NOMO-1 treated with dmso at 0.1 percent for 144 hours (cell line): ENCODE data around the gene CPXM2.

ENCODE experiments used
- DNase-seq: peaks from one replicate; lab custom pipeline; 2025; ENCODE audit not compliant: unreplicated experiment; lab: John Stamatoyannopoulos, UW

The CPXM2 gene

GRCh38 chr10:123778719-123779517 is 112.7 kb downstream of the CPXM2 start:
- no peak for DNase-seq

DNA sequence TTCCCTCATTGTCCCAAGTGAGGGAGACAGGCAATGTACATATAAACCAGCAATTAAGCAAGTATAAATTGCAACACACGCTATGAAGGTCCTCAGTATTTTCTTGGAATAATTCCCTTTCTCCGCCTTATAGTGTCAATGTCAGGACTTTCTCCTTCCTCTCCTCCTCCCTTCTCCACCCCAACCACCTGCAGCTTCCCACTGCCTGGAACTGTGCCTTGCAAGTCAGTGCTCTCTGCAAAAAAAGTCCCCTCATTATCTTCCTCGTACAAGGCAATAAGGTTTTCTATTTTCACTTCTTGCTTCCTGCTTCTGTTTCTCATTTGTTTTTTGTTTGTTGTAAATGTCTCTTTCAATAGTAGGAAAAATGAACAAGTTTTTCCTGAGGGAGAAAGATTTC is 113.7 kb downstream of the CPXM2 start:
- DNase-seq: no peak

- no peak for DNase-seq
Measured at GRCh38 chr10:123774132-123774742, 117.4 kb downstream of the CPXM2 start.

DNA sequence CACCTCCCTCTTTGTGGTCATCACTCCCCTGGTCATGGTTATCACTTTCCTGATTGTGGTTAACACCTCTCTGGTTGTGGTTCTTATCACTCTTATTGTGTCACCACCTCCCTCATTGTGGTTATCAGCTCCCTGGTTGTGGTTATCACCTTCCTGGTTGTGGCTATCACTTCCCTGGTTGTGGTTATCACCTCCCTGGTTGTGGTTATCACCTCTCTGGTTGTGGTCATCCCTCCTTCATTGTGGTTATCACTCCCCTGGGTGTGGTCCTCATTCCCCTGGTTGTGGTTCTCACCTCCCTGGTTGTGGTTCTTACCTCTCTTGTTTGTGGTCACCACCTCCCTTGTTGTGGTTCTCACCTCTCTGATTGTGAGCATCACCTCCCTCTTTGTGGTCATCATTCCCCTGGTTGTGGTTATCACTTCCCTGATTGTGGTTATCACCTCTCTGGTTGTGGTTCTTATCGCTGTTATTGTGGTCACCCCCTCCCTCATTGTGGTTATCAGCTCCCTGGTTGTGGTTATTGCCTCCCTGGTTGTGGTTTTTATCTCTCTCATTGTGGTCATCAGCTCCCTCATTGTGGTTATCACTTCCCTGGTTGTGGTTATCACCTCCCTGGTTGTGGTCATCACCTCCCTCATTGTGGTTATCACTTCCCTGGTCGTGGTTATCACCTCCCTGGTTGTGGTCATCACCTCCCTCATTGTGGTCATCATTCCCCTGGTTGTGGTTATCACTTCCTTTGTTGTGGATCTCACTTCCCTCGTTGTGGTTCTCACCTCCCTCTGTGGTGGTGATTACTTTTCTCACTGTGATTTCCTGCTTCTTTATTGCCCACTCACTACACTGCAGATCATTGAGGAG is 118.7 kb downstream of the CPXM2 start:
- DNase-seq: no peak

- no peak for DNase-seq
Measured at GRCh38 chr10:123771877-123772644, 119.5 kb downstream of the CPXM2 start.

GRCh38 chr10:123769647-123770046 is 122.0 kb downstream of the CPXM2 start:
- DNase-seq: no peak

- DNase-seq: no peak
Measured at GRCh38 chr10:123766761-123767160, 124.8 kb downstream of the CPXM2 start.

DNA sequence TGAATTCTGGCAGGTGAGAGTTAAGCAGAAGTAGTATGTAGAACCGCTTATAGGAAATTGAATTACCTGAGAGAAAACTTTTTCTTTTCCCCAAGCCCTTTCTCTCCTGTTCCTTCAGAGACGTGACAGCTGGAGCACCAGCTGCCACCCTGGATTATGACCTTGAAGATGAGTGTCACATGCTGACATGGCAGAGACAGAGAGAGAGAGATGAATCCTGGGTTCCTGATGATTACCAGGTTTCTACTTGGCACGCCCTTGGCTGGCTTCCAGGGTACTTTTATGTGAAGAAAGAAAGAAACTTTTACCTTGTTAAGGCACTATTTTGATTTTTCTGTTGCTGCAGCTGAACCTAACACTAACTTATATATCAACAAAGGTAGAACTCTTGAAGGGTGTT is 125.6 kb downstream of the CPXM2 start:
- no peak for DNase-seq

DNA sequence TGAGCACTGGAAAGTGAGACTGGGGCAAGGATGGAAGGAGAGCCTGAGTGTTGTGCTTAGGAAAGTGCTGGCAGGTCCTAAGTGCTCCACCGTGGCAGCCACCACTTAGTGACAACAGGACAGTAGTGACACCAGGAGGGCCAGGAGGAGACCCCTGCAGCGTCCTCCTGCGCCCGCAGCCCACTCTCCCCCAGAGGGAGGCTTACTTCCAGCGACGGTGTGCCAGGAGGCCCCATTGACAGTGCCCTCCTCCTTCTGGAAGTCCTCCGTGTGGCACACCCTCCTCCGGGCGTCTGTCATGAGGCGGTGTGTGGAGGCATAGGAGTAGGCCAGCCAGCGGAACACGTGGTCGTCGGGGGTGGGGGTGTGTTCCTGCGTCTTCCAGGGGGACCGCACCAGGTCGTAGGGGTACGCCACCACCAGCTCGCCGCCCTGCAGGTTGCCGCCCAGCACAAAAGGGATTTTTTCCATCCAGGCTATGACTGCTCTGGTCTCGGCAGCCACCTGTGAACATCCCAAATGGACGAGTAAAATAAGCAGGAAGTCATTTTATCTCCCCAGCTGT is 129.9 kb downstream of the CPXM2 start:
- DNase-seq: no peak

DNA sequence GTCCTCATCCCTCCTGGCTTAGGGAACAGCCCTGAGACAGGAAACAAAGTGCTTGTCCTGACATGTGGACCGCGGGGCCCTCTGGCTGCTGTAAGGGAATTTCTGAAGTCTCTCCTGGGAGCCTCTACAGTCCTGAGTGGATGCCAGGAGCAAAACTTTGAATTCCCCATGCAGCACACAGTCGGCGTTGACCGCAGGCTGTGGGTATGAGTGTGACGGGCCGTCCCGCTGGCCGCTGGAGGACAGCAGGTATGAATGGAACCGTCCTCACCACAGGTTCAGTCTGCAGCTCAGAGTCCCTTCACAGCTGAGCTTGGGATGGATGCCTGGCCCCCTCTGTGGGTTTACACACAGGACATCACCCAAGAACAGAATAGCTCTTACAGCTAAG is 130.6 kb downstream of the CPXM2 start:
- DNase-seq: no peak

DNA sequence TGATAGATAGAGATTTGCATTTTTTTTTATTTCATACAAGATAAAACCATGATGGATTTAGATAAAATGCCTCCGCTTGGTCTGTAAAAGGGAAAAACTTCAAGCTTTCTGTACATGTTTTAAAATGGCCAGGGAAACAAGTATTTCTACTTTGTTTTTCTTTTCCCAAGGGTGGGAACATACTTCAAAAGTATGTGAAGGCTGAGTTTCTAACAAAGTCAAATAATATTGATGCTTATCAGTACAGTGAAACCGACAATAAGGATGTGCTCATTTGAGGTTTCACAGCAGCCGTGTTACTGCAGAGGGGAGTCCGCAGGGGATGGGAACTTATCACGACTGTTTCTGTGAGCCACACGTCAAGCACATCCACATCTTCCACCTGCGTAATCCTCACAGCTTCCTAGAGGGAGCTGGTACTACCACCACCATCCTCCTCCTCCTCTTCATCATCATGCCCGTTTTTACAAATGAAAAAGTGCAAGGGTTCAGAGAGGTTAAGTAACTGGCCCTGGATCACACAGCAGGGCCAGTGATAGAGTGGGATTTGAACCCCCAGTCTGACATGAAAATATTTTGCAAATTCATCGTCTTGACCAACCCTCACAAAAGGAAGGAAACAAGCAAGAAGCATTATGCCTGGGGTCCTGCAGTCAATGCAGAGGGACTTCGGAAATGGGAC is 131.1 kb downstream of the CPXM2 start:
- DNase-seq: no peak

DNA sequence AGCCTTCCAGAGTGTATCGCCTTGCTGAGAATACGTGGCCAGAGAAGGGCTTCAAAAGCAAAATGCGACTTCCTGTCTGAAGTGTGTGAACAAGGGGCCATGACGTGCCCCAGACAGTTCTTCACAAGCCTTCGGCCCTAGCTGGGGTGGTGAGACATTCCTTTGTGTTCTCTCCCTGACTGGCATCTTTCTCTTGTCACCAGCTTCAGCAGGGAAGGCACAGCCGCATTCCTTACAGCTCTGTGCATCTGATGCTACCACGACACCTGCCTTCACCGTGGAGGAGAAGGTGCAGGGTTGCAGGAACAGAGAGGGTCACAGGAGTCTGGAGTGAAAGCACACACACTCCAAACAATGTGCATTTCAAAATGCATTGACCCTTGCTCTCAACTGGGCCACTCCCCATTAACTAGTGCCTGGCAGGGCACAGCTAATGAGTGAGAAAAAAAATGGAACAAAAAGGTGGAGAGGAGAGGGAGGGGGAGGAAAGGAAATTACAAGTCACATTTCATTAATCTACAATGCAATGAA is 132.0 kb downstream of the CPXM2 start:
- DNase-seq: no peak

- no peak for DNase-seq
Measured at GRCh38 chr10:123759041-123759440, 132.6 kb downstream of the CPXM2 start.

- DNase-seq: no peak
Measured at GRCh38 chr10:123757853-123758252, 133.8 kb downstream of the CPXM2 start.

DNA sequence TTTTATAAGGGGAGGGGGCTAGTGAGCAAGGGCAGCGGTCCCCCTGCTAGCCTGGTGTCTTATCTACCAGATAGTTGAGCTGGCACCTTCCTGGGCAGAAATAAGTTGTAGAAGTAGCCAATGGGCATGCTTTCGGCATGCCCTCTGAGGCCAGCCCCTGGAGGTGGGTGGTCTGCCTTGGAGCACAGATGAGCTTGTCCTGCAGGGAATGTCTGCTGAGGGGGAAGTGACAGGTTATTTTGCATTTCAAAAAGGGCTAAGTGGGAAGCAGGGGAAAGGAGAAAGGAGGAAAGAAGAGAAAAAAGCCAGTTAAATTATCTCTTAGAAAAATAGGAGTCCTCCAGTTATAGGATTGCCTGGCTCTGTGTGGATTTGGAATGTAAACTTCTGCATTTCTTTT is 136.5 kb downstream of the CPXM2 start:
- no peak for DNase-seq

- no peak for DNase-seq
Measured at GRCh38 chr10:123754123-123754522, 137.5 kb downstream of the CPXM2 start.

DNA sequence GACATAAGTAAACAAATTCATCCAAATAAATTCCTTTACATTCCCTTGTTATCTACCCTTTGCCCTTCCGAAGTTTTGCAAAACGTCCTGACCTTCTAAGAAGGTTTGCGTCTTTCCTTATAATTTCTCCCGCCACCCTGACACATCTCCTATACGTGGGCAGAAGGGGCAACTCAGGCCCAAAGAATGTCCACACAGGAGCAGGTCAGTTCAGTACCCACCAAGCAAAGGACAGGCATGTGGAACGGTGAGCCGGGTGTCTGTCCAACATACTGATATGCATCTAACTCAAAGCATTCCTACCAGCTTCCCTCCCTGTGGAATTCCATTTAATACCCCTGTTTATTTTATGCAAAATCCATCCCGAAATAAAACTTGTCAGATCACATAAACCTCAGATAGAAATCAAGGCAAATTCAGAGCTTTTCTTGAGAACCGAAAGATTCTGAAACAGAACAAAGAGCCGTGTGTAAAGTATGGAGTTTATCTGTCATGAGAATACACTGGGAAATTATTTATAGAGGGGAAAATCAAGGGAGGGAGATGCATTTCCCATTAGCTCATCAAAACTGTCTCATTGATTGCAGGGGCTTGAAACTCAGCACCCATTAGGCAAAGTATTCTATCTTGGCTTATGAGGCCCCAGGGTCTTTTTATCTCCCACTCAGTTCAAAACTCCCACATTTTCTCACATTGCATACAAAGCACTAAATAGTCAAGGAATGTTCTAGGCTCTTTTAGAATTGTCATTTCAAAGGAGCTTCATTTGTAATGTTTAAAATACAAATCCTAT is 140.1 kb downstream of the CPXM2 start:
- no peak for DNase-seq

GRCh38 chr10:123750901-123751300 is 140.7 kb downstream of the CPXM2 start:
- DNase-seq: no peak

GRCh38 chr10:123748711-123749110 is 142.9 kb downstream of the CPXM2 start:
- DNase-seq: no peak
